GM12892 (cell line): ENCODE measurements around the gene PITPNC1.

Source experiments
- POLR2A ChIP-seq: IDR thresholded peaks from 2 replicates; pipeline ENCODE4 v1.6.1; 2011; ENCODE audit warnings: low read depth, low read length, control low read depth
- TAF1 ChIP-seq: IDR thresholded peaks from 2 replicates; pipeline ENCODE4 v1.6.1; 2011; ENCODE audit warnings: low read depth, mild to moderate bottlenecking, control low read depth, low read length, borderline replicate concordance

- TF ChIP-seq TAF1 (no peak), POLR2A (no peak)
Measured at GRCh38 chr17:67637901-67638641, 261.0 kb downstream of the PITPNC1 start.
